Stimulated activated CD8-positive, alpha-beta memory T cell treated with anti-CD3 and anti-CD28 coated beads, Interleukin-4, amount 100 ng/mL, for 48 hours (primary cell): ENCODE measurements around the gene APBB3.
A peak's percentile ranks its signal among the peaks of the same experiment; 100 is the strongest.

ENCODE experiments used
- DNase-seq: peaks from one replicate; pipeline ENCODE4 v3.0.0-alpha.2; 2020

The APBB3 gene

DNA sequence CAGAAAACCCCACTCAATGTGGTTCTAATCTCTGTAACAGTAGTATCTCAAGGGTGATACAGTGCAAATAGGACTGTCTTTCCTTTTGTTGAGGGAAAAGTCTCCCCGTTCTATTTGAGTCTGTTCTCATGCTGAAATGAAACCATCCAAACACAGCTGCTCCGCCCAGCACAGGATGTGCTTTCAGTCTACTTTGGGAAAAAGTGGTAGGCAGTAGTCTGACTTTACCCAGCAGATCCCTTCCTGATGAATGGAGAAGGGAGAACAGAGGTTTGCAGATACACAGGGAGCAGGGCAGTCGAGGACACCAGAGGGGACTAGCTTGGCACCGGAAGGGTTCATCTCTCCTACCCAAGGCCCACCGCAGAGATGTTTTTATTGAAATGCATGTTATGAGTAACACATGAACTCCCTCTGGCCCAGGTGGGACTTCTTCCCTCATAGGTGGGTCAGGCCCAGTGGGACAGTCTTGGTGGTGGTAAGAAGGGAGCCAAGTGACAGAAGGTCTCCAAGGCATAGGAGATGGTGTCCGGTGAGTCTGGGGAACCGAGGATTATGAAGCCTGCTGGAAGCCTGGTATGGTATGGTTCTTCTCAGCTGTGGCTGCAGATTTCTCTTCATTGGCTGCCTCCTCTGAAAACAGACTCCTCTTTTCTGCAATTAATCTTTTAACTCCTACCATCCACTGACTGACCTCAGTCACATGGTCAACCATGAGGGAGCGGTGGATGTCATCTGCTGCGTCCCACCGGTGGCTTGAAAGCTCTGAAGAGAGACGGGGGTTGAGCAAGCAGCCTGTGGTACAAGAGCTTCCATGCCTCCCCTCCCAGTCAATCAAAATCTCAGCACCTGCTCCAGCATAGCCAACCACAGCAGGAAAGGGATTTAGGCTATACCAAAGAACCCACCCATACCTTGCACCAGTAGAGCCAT, 14.0 kb downstream of the APBB3 start:
- DNase-seq: peak; percentile 22

DNA sequence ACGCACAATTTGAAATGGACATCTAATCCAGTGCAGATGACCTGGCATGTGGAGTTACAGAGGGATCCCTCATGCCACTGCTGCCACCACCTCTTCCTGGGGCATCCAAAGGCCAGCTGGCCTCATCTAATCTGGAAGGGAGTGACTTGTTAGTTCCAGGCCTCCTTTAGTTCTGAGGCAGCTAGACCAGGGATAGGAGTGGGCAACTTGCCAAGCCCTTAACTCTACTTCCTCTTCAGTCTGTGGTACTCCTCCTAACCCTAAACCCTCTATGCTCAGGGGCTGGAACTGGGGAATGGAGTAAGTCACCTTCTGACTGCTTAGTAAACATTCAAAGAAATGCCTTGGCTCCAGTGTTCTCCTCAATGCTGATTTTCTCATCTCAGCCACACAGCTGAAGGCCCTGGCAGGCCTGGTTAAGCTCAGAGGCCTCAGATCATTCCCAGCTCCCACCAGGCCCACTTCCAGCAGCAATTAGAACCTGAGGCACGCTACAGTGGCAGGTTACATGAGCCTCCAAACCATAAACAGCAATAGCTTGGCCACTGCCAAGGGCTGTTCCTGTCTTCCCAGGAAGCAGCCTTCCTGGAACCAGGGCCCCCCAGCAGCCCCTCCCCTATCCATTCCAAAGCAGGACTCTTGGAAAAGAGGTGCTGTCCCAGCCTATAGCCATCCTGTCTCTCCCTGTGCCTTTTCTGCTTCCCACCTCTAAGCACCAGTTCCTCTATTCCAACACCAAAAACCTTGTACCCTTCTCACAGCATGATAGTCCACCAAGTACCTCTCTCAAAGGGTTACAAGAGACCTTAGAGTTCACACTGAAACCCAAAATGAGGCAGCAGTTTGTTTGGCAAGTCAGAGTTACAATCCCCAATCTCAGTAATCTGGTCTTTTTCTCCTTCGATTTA, 14.9 kb downstream of the APBB3 start:
- peak; percentile 19 for DNase-seq

DNA sequence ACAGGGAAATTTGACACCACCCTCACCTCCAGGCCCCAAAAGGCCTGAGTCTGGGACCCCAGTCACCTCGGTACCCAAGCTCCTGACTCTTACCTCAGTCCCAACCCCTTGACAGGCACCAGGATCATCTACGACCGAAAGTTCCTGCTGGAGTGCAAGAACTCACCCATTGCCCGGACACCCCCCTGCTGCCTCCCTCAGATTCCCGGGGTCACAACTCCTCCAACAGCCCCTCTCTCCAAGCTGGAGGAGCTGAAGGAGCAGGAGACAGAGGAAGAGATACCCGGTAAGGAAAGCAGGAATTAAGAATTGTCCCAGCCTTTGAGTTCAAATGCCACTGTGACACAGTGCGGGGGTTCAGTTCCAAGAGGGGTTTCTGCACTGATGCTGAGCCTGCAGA, 15.6 kb downstream of the APBB3 start:
- DNase-seq: peak; percentile 23

DNA sequence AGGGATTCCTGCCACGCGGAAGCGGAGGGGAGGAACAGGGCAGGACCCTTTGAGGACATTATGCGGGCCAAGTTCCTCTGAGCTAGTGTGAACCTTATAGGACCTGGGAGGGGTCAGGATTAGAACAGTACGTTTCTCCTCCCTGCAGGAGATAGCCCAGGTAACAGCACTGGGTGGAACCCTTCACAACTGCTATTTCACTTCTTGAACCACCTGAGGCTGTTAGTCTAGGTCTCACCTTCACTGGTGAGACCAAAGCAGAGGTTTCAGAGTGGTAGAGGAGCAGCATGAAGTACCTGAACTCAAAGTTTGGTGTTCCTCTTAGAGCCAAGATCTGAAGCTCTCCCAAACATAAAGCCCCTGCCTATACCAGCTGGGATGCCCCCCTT, 16.1 kb downstream of the APBB3 start:
- no peak for DNase-seq

DNA sequence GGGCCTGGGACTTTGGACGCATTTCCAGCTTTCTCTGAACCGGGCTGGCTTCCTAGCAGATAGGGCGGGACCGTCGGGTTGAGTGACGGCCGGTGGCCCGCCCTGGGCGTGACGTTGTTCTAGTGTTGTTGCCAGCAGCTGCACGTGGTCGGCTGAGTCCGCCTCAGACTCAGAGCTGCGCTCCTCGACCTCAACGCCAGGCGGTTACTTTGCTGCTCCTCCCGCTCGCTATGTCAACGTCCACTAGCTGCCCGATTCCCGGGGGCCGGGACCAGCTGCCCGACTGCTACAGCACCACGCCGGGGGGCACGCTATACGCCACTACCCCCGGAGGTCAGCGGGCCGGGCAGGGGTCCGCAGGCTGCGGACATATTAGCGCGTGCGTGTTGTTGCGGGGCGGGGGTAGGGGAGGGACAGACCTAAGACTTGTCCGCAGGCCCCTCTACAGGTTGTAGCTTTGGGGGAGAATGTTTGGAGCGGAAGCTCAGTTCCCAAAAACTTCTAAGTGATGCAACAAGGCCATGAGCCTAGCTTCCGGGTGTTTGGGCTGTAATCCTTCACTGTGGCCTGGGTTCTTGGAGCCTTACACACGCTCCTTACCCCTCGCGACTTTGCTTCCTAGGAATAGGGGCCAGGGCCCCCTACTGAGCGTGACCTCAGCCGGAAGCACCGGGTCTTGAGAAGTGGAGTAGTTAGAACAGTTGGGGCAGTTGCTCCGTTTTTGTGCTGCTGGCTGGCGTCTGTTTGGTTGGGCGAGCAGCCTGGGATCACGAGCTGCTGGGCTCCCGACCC, 16.7 kb downstream of the APBB3 start, which contains the start of gene EIF4EBP3:
EIF4EBP3 (plus strand) TSS at position 155 of the 792 bp plus-strand sequence; CDS start at position 231, 76 bp downstream.
- DNase-seq: peak; percentile 89

DNA sequence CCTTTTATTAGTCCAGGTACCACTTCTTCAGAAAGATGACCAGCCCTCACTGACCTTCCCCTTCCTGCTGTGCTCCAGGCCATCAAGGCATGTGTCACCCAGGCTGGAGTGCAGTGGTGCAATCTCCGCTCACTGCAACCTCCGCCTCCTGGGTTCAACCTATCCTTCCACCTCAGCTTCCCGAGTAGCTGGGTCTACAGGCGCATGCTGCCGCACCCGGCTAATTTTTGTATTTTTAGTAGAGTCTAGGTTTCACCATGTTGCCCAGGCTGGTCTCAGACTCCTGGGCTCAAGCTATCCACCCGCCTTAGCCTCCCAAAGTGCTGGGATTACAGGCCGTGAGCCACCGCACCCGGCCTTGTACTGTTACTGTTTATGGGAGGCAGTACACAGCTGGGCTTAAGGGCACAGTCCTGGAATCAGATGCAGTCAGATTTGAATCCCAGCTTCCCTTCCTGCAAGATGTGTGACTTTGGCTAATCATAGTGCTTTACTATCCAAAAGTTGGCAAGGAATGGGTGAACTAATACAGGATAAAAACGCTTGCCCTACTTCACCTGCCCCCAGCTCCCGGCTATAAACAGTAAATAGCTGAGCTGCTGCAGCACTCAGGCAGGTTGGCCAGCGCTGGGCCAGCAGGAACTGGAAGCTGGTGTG, 17.4 kb downstream of the APBB3 start:
- no peak for DNase-seq

DNA sequence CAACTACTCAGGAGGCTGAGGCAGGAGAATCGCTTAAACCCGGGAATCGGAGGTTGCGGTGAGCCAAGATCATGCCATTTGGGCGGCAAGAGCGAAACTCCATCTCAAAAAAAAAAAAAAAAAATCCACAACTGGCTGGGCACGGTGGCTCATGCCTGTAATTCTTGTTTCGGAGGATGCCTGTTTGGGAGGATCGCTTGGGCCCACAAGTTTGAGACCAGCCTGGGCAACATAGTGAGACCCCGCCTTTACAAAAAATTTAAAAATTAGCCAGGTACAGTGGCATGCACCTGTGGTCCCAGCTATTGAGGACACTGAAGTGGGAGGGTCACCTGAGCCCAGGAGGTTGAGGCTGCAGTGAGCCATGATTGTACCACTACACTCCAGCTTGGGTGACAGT, 18.8 kb downstream of the APBB3 start:
- no peak for DNase-seq

DNA sequence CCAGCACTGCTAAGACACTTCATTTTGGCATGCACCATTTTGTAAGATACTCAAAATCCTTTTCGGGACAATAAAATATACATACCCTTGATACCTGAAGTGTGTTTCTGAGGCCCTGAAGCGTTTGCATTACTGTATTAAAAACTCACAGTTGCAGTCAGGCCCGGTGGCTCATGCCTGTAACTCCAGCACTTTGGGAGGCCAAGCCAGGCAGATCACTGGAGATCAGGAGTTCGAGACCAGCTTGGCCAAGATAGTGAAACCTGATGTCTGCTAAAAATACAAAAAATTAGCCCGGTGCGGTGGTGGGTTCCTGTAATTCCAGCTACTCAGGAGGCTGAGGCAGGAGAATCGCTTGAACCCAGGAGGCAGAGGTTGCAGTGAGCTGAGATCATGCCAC, 19.4 kb downstream of the APBB3 start:
- no peak for DNase-seq

DNA sequence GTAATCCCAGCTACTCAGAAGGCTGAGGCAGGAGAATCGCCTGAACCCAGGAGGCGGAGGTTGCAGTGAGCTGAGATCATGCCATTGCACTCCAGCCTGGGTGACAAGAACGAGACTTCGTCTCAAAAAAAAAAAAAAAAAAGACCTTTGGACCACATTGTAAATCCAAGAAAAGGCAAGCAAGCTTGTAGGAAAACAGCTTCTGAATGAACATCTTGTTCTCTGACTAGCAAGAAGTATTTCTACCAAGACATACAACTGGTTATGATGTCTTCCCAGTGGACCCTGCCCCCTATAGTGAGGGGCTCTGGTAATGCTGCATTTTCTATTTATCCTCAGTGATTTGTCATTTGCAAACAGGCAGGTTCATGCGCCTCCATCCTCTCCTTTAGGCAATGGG, 21.4 kb downstream of the APBB3 start:
- no peak for DNase-seq

DNA sequence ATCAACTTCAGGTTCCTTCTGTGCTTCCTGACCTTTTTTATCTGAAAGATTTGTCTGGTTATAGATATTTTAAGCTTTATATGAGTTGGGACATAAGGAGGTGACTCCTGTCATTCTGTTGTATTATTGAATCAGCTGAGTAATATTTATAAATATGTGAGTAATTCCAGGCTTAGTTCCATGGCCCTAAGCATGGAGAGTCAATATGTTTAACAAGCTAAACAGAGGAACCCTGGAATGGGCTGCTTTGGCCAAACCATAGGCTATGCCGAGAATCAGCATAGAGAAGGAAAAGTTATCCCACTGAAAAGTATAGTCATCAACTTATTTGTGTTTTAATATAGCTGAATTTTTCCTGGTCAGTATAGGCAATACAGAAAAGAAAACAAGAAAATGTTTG, 24.2 kb downstream of the APBB3 start:
- DNase-seq: no peak

DNA sequence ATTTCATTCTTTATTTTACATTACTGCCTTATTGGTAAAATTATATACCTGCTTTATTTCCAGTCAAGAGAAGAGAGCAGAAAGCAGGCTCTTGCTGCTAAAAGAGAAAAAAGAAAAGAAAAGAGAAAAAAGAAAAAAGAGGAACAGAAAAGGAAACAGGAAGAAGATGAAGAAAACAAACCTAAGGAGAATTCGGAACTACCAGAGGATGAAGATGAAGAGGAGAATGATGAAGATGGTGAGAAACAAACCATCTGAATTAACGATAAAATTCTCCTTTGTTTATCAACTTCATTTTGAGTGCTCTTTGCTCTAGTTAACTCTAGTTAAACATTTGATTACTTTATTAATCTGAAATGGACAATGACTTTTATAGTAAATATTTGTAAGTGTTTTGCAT, 40.4 kb downstream of the APBB3 start:
- no peak for DNase-seq

DNA sequence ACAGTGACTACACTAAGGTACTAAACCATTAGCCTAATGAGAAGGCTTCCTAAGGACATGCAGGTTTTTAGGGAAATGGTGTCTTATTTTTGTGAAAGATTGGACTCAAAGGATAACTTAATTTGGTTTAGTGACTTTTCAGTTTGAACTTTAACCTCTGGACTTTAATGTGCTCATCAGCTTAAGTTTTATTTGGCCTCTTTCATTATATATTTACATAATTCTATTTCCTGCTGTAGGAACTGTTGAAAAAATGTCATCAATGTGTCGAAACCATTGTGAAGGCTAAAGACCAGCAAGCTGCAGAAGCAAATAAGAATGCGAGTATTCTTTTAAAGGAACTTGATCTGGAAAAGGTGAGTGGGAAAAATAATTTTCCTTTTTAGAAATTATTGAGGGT, 51.3 kb downstream of the APBB3 start:
- DNase-seq: no peak

DNA sequence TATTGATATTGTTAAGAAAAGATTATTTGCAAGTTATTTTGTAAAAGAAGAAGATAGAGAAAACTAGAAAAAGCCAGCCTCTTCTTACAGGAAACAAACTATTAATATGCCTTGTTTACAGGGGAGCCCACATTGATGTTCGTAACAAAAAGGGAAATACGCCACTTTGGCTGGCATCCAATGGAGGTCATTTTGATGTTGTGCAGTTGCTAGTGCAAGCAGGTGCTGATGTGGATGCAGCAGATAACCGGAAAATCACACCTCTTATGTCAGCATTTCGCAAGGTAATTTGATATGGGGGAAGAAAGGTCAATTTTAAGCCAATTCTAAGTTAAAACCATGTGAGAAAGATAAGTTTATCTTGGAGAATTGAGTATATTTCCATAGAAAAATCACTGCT, 54.5 kb downstream of the APBB3 start:
- DNase-seq: no peak
